Activated CD4-positive, alpha-beta T cell treated with anti-CD3 and anti-CD28 coated beads for 48 hours (primary cell): ENCODE measurements around the gene DOCK1.

ENCODE experiments used
- DNase-seq: peaks from one replicate; pipeline ENCODE4 v3.0.0-alpha.2; 2020

Gene DOCK1

DNA sequence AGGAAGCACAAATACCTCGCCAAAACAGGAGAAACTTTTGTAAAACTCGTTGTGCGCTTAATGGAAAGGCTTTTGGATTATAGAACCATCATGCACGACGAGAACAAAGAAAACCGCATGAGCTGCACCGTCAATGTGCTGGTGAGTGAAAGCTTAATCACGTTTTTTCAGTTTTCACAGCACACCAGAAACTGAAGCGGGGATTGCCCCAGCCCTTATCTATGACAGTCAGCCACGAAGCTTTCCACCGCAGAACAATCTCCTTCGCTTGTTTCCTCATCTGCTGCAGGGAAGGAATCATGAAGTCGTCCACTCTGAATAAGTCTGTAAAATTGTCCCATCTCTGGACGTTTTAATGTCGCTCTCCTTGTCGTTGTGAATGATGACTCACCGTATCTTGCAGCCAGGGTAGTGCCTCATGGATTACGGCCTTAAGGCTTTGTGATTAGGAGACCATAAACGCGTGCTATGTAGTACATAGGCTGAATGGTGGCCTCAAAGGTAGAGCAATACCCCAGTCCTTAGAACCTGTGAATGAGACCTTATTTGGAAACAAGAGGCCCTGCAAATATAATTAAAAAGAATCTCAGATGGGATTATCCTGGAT lies 468.9 kb downstream of the DOCK1 start:
- DNase-seq = no peak

- DNase-seq = no peak
These were observed 469.7 kb downstream of the DOCK1 start for GRCh38 chr10:127374901-127375300.

GRCh38 chr10:127375461-127375860 lies 470.2 kb downstream of the DOCK1 start:
- DNase-seq = no peak

DNA sequence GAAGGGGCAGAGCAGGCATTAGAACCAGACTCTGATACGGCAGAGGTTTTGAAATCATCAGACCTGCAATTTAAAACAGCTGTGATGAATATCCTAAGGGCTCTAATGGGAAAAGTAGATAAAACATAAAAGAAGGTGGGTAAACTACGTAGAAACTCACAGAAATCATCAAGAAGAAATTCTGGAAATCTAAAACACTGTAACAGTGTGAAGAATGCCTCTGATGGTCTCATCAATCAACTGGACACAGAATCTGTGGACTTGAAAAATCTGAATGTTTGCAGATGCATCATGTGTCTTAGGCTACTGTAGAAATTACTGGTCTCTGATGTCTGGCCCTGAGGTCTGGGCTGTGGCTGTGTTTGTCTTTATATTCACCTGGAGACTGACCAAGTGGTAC lies 470.8 kb downstream of the DOCK1 start:
- DNase-seq = no peak

- no peak for DNase-seq
These were observed 473.4 kb downstream of the DOCK1 start for GRCh38 chr10:127378628-127379027.

GRCh38 chr10:127384532-127384931 lies 479.3 kb downstream of the DOCK1 start:
- no peak for DNase-seq

DNA sequence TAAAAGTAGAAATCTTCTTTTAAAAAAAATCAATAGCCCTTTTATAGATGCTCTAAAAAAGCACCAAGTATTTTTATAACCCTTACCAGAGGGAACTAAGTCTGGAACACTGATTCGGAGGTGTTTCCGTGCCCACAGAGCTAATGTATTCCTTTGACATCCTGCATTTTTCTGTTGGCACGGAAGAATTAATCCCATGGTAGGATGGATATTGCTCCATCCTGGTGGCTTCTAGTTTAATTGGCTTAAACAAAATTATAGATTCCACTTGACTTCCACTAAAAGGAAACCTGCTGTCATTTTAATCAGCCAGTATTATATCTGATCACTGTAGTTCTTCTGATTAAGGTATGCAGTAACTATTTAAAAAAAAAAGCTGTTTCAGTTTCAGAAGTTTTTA lies 479.8 kb downstream of the DOCK1 start:
- DNase-seq = no peak

DNA sequence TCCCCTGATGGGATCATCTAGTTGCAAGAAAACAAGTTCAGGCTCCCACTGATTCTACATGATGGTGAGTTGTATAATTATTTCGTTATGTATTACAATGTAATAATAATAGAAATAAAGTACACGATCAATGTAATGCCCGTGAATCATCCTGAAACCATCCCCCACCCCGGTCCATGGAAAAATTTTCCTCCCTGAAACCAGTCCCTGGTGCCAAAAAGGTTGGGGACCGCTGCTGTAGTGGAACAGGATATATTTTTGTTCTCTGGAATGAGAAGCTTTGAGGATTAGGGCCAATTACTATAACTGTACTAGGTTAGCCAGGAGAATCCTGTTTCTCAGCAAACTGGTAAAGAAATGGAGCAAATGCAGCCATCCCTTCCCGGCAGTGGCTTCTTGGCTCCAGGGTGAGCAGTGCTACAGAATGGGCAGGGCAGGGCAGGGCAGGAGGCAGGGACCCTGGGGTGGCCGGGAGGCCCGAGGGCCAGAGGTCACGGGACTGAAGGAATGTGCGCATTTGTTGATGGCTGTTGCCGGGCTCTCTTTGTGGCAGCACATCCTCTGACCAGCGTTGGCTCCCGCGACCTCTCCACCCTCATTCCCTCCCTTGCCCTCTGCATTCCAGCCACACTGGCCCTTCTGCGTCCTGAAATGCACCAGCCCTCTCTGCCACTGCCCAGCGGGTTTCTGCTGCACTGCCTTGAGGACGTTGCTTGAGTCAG lies 481.5 kb downstream of the DOCK1 start:
- no peak for DNase-seq

DNA sequence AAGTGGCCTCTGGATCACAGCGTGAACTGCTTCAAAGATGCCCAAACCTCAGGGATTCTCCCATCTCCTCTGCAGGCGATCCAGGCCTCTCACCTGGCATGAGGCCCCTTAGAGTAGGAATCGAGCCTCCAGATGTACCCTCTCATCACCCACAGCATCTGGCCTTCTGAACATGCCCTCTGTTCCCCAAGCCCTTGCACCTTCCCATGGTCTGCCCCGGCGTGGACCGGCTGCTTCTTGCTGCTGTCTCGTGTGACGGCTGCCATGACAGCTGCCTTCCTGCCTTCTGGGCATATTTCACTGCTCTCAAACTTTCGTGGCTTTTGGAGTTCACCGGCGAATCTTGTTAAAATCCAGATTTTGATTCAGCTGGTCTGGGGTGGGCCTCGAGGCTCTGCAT lies 486.6 kb downstream of the DOCK1 start:
- DNase-seq = no peak

GRCh38 chr10:127392351-127393235 lies 487.4 kb downstream of the DOCK1 start:
- DNase-seq = no peak

GRCh38 chr10:127398140-127398970 lies 493.1 kb downstream of the DOCK1 start:
- no peak for DNase-seq

GRCh38 chr10:127398971-127399365 lies 493.7 kb downstream of the DOCK1 start:
- DNase-seq = no peak

DNA sequence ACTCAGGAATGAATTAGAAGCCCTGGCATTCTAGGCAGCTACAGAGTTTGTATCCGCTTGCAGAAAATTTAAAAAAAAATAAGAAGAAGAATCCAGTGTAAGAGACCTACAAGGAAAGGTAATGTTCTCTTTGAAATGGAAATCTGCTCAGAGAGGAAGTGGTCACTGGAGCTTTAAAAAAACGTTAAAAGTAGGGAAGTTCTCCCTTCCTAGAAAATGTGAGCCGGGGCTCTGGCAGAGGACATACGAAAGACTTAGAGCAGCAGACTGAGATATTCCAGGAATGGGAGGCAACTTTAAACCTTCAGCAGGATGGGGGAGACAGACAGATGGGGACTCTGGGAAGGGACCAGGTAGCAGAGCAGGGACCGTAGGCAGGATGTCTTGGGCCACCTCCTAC lies 494.4 kb downstream of the DOCK1 start:
- DNase-seq = no peak

GRCh38 chr10:127400216-127400615 lies 495.0 kb downstream of the DOCK1 start:
- DNase-seq = no peak

DNA sequence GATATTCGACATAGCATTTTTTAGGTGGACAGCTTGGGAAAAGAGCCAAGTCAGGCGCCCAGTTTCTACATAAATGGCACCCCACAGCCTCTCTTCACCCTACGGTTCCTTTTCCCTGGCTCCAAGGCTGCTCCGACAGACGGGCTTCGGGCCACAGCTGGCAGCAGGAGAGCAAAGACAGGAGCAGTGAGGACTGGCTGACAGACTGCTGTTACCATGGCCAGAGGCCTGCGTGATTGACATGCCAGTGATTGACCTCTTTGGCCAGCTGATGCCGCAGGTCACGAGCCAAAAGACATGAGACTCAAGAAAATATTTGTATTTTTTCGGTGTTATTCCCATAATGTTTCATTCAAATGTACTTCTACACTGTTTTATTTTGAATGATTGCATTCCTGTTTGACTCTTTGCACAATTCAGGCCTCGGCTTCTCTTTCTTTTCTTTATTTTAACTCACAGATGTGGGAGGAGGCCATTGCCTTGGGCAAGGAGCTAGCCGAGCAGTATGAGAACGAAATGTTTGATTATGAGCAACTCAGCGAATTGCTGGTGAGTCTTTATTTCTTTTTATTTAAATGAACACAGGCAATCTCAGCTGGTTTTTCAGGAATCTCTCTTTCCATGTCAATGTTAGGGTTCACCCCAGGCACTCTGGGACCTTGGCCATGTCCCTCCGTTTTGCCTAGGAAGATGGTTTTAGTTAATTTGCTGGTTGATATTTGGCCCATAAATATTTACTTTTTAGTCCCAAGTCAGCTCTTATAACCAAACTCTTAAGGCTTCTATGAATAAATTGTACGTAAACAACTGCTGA lies 497.6 kb downstream of the DOCK1 start:
- no peak for DNase-seq

DNA sequence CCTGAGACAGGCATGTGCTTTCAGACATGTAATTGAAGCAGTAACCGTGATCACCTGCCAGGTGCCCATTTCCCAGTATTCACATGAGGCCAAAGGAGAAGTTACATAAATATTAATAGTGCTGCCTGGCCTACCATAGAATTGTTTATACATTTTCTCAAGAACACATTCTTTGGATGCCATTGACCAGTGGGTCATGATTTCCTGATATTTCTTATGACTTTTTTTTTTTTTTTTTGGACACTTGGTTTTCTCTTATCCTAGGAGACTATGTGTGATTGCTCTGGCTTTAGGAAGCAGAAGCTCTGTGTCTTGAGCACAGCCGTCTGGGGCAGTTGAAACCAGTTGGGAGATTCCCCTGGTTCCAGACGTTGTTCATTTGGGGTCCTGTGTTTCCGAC lies 500.0 kb downstream of the DOCK1 start:
- no peak for DNase-seq

DNA sequence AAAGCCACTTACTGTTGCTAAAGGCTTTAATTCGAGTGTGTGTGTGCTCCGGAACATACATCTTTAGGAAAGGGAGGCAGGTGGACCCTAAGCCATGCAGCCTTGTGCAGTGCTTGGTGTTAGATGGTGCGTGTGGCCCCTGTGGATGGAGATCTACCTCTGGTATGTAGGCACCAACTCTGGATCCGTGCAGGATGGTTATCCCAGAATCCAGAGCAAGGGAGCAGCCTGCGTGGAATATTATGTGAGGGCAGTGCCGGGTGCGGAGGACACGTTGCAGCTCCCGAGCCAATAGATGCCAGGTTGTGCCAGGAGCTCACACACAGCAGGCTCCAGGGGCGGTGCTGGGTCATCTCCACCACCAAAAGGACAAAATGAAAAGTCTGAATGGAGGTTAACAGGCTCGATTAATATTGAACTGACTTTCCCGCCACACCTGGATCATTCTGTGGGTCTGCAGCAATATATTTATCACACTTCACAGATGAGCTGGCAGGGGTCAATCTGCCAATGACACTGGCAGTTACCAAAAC lies 500.9 kb downstream of the DOCK1 start:
- no peak for DNase-seq

DNA sequence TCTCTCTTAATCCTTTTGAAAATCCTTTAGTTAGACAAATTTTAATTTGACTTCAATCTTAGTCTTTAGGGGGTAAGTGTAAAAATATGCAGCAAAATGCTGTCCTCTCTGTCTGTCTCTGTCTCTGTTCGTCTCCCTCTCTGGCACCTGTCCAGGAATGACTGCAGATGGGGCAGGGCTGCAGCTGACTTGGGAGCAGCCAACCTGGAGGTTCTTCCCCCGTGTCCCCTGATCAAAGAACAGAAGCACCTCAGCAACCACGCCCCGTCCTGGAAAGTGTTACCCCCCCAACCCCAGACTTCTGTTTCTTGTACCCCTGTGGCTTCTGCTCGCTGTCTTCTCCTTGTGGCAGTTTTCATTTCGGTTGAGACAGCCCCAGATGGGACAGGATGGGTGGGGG lies 502.3 kb downstream of the DOCK1 start:
- DNase-seq = no peak

- no peak for DNase-seq
These were observed 503.0 kb downstream of the DOCK1 start for GRCh38 chr10:127408112-127408710.

GRCh38 chr10:127408733-127409132 lies 503.5 kb downstream of the DOCK1 start:
- DNase-seq = no peak

DNA sequence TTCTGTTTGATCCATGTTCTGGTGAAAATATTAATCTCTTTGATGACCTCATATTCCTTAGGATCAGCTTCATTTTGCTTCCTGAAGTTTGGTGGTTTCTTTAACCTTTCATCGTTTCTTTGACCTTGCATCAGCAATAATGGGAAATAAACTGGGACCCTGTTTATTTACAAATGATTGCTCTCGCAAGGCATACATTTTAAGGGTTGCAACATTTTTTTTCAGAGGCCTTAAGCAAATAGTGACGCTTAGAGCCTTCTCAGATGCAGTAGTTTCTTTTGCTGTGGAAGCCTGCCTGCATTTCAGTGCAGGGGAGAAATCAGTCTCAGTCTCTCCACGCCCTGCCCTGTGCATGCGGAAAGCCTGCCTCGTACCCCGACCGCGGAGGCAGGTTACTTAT lies 504.8 kb downstream of the DOCK1 start:
- no peak for DNase-seq
